KOPT-K1 (cell line): ENCODE data around the gene KCNK18.
"Not testable (repeated sequence)": the region's sequence is repeated elsewhere in the genome, so short reads cannot be mapped to it uniquely, and the experiment has no call there.

ENCODE experiments used
- H3K27ac ChIP-seq: fragments of 200-600 bp; sonication (generic); 2 replicates; pipeline ENCODE4 v1.5.1; 2016; ENCODE audit warnings: antibody characterized with exemption, mild to moderate bottlenecking, low read depth, low read length; ENCODE audit not compliant: poor library complexity, severe bottlenecking
- H3K36me3 ChIP-seq: fragments of 200-600 bp; sonication (generic); 2 replicates; pipeline ENCODE4 v1.5.1; 2017; ENCODE audit warnings: antibody characterized with exemption, mild to moderate bottlenecking, low read length, moderate library complexity; ENCODE audit not compliant: insufficient read depth
- H3K9me3 ChIP-seq: fragments of 200-600 bp; sonication (generic); 2 replicates; pipeline ENCODE4 v1.5.1; 2017; ENCODE audit warnings: antibody characterized with exemption, low read length, mild to moderate bottlenecking; ENCODE audit not compliant: insufficient read depth, poor library complexity, severe bottlenecking

KCNK18 gene

DNA sequence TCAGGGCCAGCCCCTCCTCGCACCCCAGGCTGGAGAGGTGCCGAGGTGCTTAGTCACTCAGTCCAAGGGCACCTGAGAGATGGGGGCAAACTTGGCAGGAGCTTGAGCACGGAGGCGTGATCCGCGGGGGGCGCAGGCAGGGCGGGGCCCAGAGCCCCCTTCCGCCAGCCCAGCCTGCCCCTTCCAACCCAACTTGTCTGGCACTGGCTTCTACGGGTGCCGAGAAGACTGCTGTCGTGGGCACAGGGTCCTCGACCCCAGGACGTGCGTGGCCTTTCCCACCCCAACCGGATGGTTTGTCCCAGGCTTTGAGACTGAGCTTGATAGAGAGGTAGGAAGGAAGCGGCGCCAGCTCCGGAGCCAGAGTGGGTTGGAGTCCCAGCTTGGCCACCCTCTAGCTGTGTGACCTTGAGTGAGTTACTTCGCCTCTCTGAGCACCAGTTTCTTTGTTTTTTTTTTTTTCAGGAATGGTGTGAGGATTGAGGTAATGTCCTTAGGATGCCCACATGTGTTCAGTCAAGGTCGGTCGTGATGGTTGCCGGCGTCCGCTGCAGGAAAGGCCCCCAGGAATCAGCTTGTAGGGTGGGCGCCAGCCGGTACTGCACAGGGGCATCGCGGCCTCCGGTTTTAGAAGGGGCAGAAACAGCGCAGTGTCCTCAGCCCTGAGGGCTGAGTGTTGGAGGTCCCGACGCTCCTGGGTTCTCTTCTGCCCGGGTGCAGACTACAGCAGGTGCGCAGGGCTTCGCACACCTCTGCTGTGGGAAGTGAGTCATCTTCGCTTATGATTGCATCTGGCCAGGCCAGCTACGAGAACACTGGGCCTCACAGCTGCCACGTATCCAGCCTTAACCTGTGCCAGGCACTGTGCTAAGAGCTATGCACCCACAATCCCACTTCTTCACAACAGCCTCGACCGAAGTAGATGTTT lies 30.6 kb upstream of the KCNK18 start:
- H3K36me3 ChIP-seq: no peaks in the 10 kb centered on the region
- H3K27ac ChIP-seq: no peak overlapping the region
- H3K9me3 ChIP-seq: no peaks in the 10 kb centered on the region

DNA sequence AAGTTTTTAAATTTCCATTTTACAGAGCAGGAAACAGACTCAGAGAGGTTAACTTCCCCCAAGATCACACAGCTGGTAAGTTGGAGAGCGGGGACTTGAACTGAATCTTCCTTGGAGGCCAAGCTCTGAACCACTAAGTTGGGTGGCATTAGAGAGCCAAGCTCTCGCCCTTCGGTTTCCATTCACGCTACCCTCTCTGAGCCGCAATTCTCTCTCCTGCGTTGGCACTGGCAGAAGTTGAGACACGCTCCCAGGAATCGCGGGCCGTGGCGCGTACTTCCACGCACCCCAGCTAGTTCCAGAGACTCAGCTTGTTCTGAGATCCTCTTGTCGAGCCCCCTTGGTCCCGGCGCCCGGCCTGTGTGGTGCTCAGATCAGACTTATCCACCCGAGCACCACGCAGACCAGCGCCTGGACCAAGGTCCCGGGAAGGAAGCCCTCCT lies 29.9 kb upstream of the KCNK18 start:
- no peaks in the 10 kb centered on the region for H3K36me3 ChIP-seq
- no peaks in the 10 kb centered on the region for H3K9me3 ChIP-seq
- H3K27ac ChIP-seq: no peak overlapping the region

DNA sequence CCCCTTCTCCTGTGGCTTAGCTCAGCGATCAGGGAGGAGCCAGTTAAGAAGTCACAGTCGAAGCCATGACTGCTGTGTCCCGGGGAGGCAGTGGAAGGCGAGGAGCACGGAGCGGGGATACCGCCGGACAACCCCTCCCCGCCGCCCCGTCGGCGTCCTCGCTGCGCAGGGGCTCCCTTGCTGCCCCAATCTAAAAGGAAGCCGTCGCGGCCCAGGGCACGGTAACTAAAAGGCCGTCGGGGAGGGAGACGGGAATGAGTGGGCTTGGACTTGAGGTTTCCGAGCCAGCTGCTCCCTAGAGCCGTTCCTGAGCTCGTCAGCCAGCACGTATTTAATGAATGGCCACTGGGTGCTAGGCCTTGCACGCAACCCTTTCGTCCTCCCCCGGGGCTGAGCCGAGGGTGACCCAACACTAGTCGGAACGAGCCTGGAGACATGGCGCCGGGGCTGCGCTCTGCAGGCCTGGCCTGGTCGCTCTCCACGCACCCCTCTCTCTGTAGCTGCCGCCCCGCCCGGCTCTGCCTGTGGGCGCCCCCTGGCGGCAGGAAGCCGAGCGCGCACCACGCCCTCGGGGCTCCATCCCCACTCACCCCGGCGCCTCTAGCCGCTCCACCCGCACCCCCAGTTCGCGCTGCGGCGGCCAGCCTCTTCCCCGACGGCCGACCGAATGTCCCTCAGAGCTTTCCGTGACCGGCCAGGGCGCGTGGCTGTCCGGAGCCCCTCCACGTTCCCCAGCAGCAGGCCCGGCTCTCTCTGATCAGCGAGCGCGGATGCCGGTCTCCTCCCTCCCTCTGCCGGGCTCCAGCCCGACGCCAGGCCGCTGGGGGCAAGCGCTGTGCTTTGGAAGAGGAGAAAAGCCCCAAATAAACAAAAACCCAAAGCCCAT lies 29.3 kb upstream of the KCNK18 start:
- Histone ChIP-seq H3K36me3 (no peaks in the 10 kb centered on the region), H3K9me3 (no peaks in the 10 kb centered on the region), H3K27ac (no peak overlapping the region)

DNA sequence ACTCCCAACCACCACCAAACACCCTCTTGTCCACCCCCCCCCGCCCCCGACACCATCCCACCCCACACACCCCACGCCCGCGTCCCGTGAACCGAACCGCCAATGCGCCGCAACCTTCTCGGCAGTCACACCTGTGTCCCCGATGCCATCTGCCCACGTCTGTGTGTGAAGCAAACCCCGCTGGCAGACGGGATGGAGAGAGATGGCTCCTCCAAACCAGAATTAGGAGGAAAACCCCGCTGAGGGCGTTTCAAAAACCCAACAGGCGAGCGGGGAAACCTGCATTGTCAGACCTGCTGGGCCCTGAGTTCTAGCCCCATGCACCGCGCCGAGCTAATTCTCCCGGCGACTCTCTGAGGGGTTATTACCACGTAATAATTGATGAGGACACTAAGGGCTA lies 28.6 kb upstream of the KCNK18 start:
- no peak overlapping the region for H3K27ac ChIP-seq
- H3K36me3 ChIP-seq: no peaks in the 10 kb centered on the region
- H3K9me3 ChIP-seq: no peaks in the 10 kb centered on the region

DNA sequence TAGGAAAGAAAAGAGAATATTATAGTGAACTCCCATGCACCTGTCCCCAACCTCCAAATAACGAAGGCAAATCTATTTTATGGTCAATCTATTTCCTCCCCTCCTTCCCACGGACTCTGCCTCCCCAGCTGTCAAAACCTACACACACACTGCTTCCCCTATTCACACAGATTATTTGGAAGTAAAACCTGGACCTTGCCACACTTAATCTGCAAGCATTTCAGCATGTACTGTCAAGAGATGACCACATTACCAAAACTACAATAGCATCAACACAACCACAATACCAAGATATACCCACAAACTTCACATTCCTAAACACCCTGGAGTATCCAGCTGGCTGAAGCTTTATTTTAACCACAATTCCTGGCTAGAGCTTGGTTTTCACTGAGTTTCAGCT lies 27.8 kb upstream of the KCNK18 start:
- Histone ChIP-seq H3K36me3 (no peaks in the 10 kb centered on the region), H3K27ac (no peak overlapping the region), H3K9me3 (no peaks in the 10 kb centered on the region)

DNA sequence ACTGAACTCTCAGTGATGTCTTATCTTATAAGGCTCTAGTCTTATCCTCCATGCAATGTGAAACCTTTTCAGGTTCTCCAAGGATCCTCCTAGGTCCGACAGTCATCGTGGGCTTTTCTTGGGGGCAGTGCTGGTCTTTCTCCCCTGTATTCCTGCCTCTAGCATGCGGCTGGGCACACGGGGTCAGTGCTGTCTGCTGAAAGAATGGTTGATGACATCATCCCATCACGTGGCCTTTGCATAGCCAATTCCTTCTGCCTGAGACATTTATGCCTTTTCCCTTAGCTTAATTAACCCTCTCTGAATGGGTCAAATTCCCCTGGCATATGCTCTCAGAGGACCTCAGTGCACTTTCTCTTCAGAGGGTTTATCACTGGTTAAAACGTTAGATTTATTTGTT lies 27.0 kb upstream of the KCNK18 start:
- H3K9me3 ChIP-seq: no peaks in the 10 kb centered on the region
- H3K36me3 ChIP-seq: no peaks in the 10 kb centered on the region
- H3K27ac ChIP-seq: no peak overlapping the region

DNA sequence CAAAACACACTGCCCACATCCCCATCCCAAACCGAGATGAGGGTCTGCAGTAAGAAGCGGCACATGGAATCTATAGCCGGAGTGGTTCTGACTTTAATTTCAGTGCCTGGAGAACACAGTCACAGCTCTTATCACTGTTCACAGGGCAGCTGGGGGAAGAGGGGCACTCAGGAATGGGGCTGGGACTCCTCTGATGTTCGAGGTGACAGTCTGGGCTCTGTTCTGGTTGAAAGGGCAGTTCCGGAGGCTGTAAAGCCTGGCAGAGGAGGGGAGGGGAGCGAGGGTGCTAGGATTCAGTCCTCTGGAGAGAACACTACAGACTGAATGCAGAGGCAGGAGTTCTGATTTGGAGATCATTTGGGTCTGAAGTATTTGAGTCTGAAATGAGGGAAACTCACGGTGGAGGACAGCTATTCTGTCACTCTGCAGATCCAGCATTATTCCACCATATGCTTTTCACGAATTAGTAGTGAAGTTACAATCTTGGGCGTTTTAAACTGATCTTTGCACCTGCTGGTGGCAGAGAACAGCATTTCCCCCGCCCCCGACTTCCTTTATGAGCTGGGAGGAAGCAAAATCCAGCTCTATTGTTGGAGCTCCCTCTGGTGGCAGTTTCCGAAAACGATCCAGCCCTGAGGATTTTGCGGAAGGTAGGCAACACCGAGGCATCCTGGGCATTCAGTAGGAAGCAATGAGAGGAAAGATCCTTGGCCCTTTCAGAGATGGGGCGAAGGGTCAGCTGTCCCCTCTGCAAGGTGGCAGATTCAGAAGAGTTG lies 22.7 kb upstream of the KCNK18 start:
- no peaks in the 10 kb centered on the region for H3K36me3 ChIP-seq
- H3K9me3 ChIP-seq: no peaks in the 10 kb centered on the region
- H3K27ac ChIP-seq: no peak overlapping the region

DNA sequence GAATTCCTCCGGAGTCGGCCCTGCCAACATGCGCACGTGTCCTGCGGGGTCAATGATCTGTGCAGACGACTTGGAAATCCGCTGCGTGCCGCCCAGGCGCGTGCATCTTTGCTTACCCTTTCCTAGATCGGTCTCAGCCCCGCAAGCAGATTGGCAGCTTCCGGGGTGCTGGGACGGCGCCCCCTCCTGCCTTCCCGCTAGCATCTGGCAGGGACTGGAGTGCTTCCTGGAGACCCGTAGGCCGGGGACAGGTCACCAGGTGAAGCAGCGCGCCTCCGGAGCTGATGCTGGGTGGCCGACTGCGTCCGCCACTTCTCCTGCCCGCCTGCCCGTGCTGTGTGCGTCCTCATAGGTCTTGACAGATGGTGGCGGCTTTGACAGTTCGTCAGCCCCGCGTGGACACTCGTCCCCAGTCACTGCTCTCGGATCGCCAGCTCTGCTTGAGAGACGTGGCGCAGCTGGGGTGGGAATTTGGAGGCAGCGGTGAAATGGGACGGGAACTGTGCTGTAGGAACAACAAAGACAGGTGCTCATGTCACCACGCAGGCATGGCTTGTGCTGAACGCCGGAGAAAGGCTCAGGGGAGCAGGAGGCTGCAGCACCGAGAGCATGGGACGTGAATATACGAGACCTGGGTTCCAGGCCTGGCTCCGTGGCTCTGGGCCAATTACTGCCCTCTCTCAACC lies 21.9 kb upstream of the KCNK18 start:
- H3K27ac ChIP-seq: no peak overlapping the region
- H3K9me3 ChIP-seq: no peaks in the 10 kb centered on the region
- no peaks in the 10 kb centered on the region for H3K36me3 ChIP-seq

DNA sequence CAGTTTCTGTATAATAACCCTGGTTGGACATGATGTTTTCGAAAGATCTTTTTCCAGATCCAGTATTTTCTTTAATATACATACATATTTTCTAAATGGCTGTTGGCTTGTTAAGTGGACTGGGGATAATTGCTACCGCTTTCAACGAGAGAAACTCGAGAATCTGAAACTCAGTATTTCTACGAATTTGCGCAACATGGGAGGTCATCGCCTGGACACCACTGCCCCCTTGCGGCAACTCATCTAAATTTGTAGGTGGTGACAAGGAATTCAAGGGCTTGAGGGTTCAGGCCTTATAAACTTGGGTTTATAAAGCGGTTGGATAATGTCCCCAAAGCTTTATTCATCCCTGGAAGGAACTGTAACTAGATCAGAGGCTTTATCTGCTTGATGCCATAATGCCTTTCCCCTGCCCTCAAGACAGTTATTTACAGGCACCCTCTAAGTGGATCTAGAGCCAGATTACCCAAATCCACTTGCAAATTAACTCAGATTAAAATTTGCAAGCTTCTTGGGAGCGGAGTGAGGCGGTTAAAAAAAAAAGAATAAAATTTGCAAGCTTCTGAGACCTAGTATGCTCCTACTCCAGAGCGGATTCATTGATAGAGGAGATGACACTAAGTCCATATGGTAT lies 21.3 kb upstream of the KCNK18 start:
- no peaks in the 10 kb centered on the region for H3K36me3 ChIP-seq
- H3K9me3 ChIP-seq: no peaks in the 10 kb centered on the region
- no peak overlapping the region for H3K27ac ChIP-seq

DNA sequence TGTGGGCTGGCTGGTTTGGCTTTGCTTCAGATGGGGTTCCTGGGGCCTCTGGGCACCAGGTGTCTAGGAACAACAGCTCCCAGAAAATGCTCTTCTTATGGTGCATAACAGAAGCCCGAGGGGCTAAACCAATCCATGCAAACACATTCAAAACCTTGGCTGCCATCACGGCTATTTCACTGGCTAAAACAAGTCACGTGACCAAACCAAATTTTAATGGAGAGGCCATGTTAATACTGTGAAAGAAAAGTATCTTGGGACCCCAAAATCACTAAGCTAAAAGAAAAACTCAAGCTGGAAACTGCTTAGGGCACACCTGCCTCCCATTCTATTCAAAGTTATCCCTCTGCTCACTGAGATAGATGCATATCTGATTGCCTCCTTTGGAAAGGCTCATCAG lies 19.1 kb upstream of the KCNK18 start:
- H3K9me3 ChIP-seq: no peaks in the 10 kb centered on the region
- H3K27ac ChIP-seq: no peak overlapping the region
- no peaks in the 10 kb centered on the region for H3K36me3 ChIP-seq

DNA sequence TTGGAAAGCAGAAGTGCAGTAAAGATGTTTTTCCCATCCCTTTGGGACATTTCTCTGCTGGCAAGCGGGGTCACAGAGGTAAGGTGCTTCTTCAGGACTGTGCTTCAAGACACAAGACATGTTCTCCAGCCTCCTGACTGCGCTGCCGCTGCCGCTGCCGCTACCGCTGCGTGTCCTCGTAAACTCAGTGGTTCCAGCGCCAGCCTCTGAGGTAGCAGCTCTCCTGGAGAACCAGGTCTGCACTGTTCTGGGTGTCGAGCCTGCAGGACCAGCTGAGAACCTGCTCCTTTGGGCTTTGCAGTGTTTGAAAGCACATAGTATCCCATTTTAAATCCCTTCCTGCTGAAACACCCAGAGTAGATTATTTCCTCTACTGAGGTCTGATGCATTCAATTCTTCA lies 13.0 kb upstream of the KCNK18 start:
- H3K9me3 ChIP-seq: peaks cover 6% of the 10 kb centered on the region

DNA sequence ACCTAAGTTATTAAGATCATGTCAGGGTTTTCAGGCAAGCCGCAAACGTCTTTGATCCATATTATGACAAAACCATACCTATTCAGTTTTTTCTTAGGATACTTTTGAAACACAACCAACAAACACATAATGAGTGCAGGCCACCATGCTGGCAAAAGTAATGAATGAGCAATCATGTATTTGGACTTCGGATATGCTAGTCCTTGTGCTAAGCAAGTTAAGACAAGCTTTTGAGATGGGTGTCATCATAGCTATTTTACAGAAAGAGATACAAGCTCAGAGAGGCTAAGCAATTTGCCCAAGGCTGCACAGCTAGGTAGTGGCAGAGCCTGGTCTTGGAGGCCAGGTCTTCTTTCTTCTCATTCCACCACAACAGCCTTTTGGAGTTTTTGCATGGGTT lies 12.5 kb upstream of the KCNK18 start:
- no peak overlapping the region for H3K27ac ChIP-seq
- no peaks in the 10 kb centered on the region for H3K36me3 ChIP-seq
- H3K9me3 ChIP-seq: peaks cover 12% of the 10 kb centered on the region

More for the DNA sequence above, 13.0 kb upstream of the KCNK18 start:
- Histone ChIP-seq H3K36me3 (no peaks in the 10 kb centered on the region), H3K27ac (no peak overlapping the region)

DNA sequence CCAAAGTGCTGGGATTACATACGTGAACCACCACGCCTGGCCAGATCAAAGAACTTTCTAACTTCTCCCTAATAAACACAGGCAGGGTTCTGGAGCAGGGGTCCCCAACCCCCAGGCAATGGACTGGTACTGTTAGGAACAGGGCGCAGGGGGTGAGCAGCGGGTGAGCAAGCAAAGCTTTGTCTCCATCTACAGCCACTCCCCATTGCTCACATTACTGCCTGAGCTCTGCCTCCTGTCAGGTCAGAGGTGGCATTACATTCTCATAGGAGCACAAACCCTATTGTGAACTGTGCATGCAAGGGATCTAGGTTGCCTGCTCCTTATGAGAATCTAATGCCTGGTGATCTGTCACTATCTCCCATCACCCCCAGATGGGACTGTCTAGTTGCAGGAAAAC lies 11.5 kb upstream of the KCNK18 start:
- H3K9me3 ChIP-seq: peaks cover 14% of the 10 kb centered on the region
- H3K36me3 ChIP-seq, H3K27ac ChIP-seq: not testable (repeated sequence)
